GM10847 (cell line): ENCODE results near the gene PRXL2B.

ENCODE experiments used
- POLR2A ChIP-seq: IDR thresholded peaks from 2 replicates; pipeline ENCODE4 v1.6.1; 2011; ENCODE audit not compliant: insufficient read length; ENCODE audit errors: extremely low read depth

Gene PRXL2B

GRCh38 chr1:2546515-2547209, 39.9 kb upstream of the PRXL2B start:
- TF ChIP-seq POLR2A = peak; percentile 40

GRCh38 chr1:2547210-2548067, 39.1 kb upstream of the PRXL2B start:
- peak; percentile 13 for TF ChIP-seq POLR2A

- no peak for TF ChIP-seq POLR2A
Observed at GRCh38 chr1:2548068-2548589, 38.4 kb upstream of the PRXL2B start.

- no peak for TF ChIP-seq POLR2A
Observed at GRCh38 chr1:2552189-2552588, 34.4 kb upstream of the PRXL2B start.

- no peak for TF ChIP-seq POLR2A
Observed at GRCh38 chr1:2553871-2554620, 32.5 kb upstream of the PRXL2B start.

GRCh38 chr1:2554621-2555387, 31.8 kb upstream of the PRXL2B start:
- no peak for TF ChIP-seq POLR2A

GRCh38 chr1:2555634-2556276, 30.8 kb upstream of the PRXL2B start:
- TF ChIP-seq POLR2A = peak; percentile 30

GRCh38 chr1:2556277-2556677, 30.3 kb upstream of the PRXL2B start, which contains the start of gene TNFRSF14:
TNFRSF14 (plus strand) TSS chr1:2556371; CDS start chr1:2556665, 294 bp downstream.
- peak; percentile 26 for TF ChIP-seq POLR2A

- peak; percentile 39 for TF ChIP-seq POLR2A
Observed at GRCh38 chr1:2556678-2557481, 29.7 kb upstream of the PRXL2B start.

- no peak for TF ChIP-seq POLR2A
Observed at GRCh38 chr1:2557482-2558400, 28.8 kb upstream of the PRXL2B start.

- no peak for TF ChIP-seq POLR2A
Observed at GRCh38 chr1:2558420-2558819, 28.2 kb upstream of the PRXL2B start.

GRCh38 chr1:2558861-2559260, 27.7 kb upstream of the PRXL2B start:
- no peak for TF ChIP-seq POLR2A

GRCh38 chr1:2559509-2560298, 26.9 kb upstream of the PRXL2B start:
- no peak for TF ChIP-seq POLR2A
